ENCODE measurements around the gene SPATA46. TPM values are rescaled to one million over a fixed set of nuclear protein-coding genes. Genes with fewer than 3 reads are reported as not detected.

Gene SPATA46
- total RNA-seq, 2 experiments from 2014 or later, result not detected

DNA sequence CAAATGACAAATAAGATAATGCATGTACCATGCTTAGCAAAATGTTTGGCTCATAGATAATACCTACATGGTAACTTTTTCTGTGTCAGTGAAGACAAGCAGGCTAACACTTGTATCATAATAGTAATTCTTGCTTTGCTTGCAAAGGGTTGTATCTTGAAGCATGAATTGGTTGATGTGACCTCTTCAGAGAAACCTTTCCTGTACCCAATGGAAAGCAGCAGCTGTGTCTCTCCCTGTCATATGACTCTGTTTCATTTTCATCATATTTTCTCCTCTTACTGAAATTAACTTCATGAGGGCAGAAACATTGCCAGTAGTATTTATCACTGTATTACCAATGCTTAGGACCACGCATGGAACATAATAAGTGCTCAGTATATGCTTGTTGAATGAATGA lies 30.9 kb upstream of the SPATA46 start:
- no peak overlapping the region for H3K4me3 Mint-ChIP-seq
- no peaks in the 10 kb centered on the region for H3K36me3 Mint-ChIP-seq (ENCODE audit: low read depth)
- POLR2A ChIA-PET, result no interaction called here
- Histone ChIP-seq H3K4me1 (ENCODE audit: insufficient read depth, low read length) (no peaks in the 10 kb centered on the region), H3K36me3 (ENCODE audit: insufficient read depth, low read length) (no peaks in the 10 kb centered on the region), H3K4me3 (ENCODE audit: low read length) (no peak overlapping the region), H3K9me3 (ENCODE audit: control insufficient read depth in 1 of 2, insufficient read depth in 1 of 2, low read length in 2 of 2) (no peaks in the 10 kb centered on the region), H3K27ac (ENCODE audit: low read depth in 1 of 2, low read length in 2 of 2) (no peak overlapping the region), H3K27me3 (ENCODE audit: control insufficient read depth in 1 of 2, insufficient read depth in 2 of 2, low read length in 2 of 2) (peaks cover 5 to 8% of the 10 kb centered on the region in 2 experiments)
- intact Hi-C loops (cut with DNase I, micrococcal nuclease), result no loop called here
- no peaks in the 10 kb centered on the region for H3K4me1 Mint-ChIP-seq (ENCODE audit: low read depth)
- H3K9me3 Mint-ChIP-seq, result no peaks in the 10 kb centered on the region
- CTCF ChIA-PET, result no interaction called here
- DNase-seq (no peak), ATAC-seq (ENCODE audit: poor library complexity) (no peak)
- TF ChIP-seq, protein P1, sequence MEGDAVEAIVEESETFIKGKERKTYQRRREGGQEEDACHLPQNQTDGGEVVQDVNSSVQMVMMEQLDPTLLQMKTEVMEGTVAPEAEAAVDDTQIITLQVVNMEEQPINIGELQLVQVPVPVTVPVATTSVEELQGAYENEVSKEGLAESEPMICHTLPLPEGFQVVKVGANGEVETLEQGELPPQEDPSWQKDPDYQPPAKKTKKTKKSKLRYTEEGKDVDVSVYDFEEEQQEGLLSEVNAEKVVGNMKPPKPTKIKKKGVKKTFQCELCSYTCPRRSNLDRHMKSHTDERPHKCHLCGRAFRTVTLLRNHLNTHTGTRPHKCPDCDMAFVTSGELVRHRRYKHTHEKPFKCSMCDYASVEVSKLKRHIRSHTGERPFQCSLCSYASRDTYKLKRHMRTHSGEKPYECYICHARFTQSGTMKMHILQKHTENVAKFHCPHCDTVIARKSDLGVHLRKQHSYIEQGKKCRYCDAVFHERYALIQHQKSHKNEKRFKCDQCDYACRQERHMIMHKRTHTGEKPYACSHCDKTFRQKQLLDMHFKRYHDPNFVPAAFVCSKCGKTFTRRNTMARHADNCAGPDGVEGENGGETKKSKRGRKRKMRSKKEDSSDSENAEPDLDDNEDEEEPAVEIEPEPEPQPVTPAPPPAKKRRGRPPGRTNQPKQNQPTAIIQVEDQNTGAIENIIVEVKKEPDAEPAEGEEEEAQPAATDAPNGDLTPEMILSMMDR (IDR thresholded peaks at IDR 0.05), result no peak
- H3K27me3 Mint-ChIP-seq, result peaks cover 23% of the 10 kb centered on the region
- H3K27ac Mint-ChIP-seq, result no peak overlapping the region

DNA sequence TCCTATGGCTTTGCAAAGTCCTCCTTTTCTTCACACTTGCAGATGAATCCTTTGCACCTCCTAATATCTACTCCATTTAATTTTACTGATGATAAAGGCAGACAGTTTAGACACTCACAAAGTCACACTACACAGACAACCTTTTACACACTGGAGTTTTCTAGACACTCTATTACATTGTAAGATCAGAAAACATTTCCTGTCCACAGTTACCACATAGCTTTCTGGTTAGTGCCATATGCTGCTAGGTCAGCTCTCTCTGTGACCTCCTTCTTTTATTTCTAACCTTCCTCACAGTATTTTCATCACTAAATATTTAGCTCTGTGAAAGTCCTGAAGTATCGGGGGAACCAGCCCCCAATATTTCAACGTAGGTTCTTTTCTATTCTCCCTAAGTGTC lies 30.2 kb upstream of the SPATA46 start:
- peaks cover 24% of the 10 kb centered on the region for H3K27me3 Mint-ChIP-seq
- H3K9me3 ChIP-seq (ENCODE audit: control insufficient read depth in 1 of 2, insufficient read depth in 1 of 2, low read length in 2 of 2), result no peaks in the 10 kb centered on the region
- H3K27me3 ChIP-seq (ENCODE audit: control insufficient read depth in 1 of 2, insufficient read depth in 2 of 2, low read length in 2 of 2), result peaks cover 1 to 2% of the 10 kb centered on the region in 2 experiments
- ChIA-PET CTCF (no interaction called here), POLR2A (no interaction called here)
- TF ChIP-seq, protein P1 (IDR thresholded peaks at IDR 0.05), result no peak
- no peak overlapping the region for H3K27ac ChIP-seq (ENCODE audit: low read depth in 1 of 2, low read length in 2 of 2)
- H3K4me3 Mint-ChIP-seq, result no peak overlapping the region
- H3K9me3 Mint-ChIP-seq, result no peaks in the 10 kb centered on the region
- no peak overlapping the region for H3K4me3 ChIP-seq (ENCODE audit: low read length)
- ATAC-seq (ENCODE audit: poor library complexity) (no peak), DNase-seq (no peak)
- no peaks in the 10 kb centered on the region for H3K4me1 Mint-ChIP-seq (ENCODE audit: low read depth)
- intact Hi-C loops (cut with DNase I, micrococcal nuclease), result no loop called here
- no peaks in the 10 kb centered on the region for H3K4me1 ChIP-seq (ENCODE audit: insufficient read depth, low read length)
- no peak overlapping the region for H3K27ac Mint-ChIP-seq
- H3K36me3 ChIP-seq (ENCODE audit: insufficient read depth, low read length), result no peaks in the 10 kb centered on the region
- H3K36me3 Mint-ChIP-seq (ENCODE audit: low read depth), result no peaks in the 10 kb centered on the region

GRCh38 chr1:162405800-162406199 lies 29.1 kb upstream of the SPATA46 start:
- Mint-ChIP-seq H3K27ac (no peak overlapping the region), H3K27me3 (peaks cover 24% of the 10 kb centered on the region), H3K36me3 (ENCODE audit: low read depth) (no peaks in the 10 kb centered on the region), H3K4me3 (no peak overlapping the region), H3K9me3 (no peaks in the 10 kb centered on the region), H3K4me1 (ENCODE audit: low read depth) (no peaks in the 10 kb centered on the region)
- Histone ChIP-seq H3K4me3 (ENCODE audit: low read length) (no peak overlapping the region), H3K27ac (ENCODE audit: low read depth in 1 of 2, low read length in 2 of 2) (no peak overlapping the region), H3K9me3 (ENCODE audit: control insufficient read depth in 1 of 2, insufficient read depth in 1 of 2, low read length in 2 of 2) (no peaks in the 10 kb centered on the region), H3K27me3 (ENCODE audit: control insufficient read depth in 1 of 2, insufficient read depth in 2 of 2, low read length in 2 of 2) (no peaks in the 10 kb centered on the region), H3K4me1 (ENCODE audit: insufficient read depth, low read length) (no peaks in the 10 kb centered on the region), H3K36me3 (ENCODE audit: insufficient read depth, low read length) (no peaks in the 10 kb centered on the region)
- DNase-seq (no peak), ATAC-seq (ENCODE audit: poor library complexity) (no peak)
- intact Hi-C loops (cut with DNase I, micrococcal nuclease), result no loop called here
- TF ChIP-seq, protein P1 (IDR thresholded peaks at IDR 0.05), result no peak
- POLR2A ChIA-PET, result no interaction called here
- CTCF ChIA-PET, result no interaction called here
